ENCODE measurements around the gene FNDC8.
"Not testable (repeated sequence)": the region's sequence is repeated elsewhere in the genome, so short reads cannot be mapped to it uniquely, and the experiment has no call there.

The FNDC8 gene

DNA sequence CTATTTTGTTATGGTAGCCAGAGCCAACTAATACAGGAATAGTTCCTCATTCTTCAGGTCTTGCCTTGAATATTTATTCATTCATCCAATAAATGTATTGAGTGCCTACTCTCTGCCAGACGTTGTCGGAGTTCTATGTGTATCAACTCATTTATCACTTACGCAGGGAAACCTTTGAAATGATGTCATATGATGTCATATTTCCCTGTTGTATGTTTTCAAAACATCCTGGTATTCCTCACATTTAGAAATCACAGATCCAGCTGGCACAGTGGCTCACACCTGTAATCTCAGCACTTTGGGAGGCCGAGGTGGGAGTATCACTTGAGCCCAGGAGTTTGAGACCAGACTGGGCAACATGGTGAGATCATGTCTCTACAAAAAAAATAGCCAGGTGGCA, 23.4 kb downstream of the FNDC8 start:
- no peak for DNase-seq

DNA sequence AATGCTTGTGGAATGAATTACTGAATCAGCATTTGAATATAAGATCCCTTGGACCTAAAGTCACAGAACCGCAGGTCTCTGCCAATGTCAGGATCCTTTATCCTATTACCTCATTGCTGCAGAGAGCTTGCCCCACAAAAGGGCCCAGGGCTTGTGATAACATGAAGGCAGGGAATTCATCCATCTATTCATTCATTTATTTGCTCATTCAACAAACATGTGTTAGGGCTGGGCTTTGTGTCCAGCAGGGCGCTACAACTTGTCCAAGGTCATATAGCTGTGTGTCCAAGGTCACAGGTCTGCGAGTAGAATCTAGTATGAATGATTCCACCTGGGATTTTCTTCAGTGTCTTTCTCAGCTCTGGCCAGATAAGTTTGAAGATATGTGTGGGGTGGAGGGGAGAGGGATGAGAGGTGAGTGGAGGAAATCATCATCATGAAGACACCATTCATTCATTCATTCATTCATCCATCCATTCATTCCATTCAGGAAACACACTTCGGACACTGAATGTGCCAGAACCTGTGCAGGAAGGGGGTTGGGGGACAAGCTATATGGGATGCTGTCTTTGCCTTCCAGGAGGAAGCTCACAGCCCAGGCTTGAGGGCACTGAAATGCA, 24.9 kb downstream of the FNDC8 start:
- DNase-seq = no peak

- no peak for DNase-seq
Measured at GRCh38 chr17:35147375-35147905, 26.0 kb downstream of the FNDC8 start, which contains the start of gene UNC45B. Gene UNC45B, plus strand, starts transcription at chr17:35147817. Its CDS starts 447 bp downstream, at chr17:35148264.

DNA sequence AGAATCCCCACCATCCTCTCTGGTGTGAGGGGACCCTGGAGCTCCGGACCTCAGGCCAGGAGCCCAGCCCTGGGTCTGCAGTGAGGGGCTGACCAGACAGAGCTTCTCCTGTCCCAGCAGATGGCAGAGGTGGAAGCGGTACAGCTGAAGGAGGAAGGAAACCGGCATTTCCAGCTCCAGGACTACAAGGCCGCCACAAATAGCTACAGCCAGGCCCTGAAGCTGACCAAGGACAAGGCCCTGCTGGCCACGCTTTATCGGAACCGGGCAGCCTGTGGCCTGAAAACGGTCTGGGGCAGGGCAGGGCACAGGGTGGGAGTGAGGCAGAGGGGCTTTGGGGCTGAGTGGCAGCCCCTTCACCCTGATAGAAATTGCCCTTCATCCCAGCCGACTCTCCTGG, 26.7 kb downstream of the FNDC8 start:
- no peak for DNase-seq

DNA sequence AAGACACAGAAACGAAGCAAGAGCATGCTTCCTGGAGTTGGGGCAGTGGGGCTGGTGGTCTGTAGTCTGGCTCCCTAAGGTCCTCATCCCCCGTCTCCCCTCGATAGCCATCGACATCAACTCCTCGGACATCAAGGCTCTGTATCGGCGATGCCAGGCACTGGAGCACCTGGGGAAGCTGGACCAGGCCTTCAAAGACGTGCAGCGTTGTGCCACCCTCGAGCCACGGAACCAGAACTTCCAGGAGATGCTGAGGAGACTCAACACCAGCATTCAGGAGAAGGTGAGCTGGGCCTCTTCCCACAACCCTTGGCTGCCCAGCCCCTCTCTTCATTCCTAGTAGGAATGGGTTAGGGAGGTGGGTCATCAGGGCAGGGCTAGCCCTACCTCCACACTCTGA, 28.5 kb downstream of the FNDC8 start:
- no peak for DNase-seq

DNA sequence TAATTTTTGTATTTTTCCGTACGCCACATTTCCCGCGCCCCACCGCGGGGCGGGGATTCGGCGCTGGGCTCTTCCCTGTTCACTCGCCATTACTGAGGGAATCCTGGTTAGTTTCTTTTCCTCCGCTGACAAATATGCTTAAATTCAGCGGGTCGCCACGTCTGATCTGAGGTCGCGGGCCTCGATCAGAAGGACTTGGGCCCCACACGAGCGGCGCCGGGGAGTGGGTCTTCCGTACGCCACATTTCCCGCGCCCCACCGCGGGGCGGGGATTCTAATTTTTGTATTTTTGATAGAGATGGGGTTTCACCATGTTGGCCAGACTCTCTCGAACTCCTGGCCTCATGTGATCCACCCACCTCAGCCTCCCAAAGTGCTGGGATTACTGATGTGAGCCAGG, 29.7 kb downstream of the FNDC8 start:
- not testable (repeated sequence) for DNase-seq

- DNase-seq = no peak
Measured at GRCh38 chr17:35152421-35153140, 31.2 kb downstream of the FNDC8 start.

- no peak for DNase-seq
Measured at GRCh38 chr17:35154196-35155165, 33.1 kb downstream of the FNDC8 start.

DNA sequence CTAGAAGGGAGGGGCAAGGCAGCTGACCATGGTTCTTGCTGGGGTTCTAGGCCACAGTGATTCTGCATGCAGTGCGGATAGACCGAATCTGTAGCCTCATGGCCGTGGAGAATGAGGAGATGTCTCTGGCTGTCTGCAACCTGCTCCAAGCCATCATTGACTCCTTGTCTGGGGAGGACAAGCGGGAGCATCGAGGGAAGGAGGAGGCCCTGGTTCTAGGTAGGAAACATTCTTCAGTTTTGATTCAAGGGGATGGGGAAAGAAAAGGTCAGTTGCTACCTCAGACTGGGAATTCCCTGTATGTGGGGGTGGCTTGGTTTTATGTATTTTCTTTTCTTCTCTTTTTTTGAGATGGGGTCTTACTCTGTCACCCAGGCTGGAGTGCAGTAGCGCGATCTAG, 33.8 kb downstream of the FNDC8 start:
- no peak for DNase-seq

DNA sequence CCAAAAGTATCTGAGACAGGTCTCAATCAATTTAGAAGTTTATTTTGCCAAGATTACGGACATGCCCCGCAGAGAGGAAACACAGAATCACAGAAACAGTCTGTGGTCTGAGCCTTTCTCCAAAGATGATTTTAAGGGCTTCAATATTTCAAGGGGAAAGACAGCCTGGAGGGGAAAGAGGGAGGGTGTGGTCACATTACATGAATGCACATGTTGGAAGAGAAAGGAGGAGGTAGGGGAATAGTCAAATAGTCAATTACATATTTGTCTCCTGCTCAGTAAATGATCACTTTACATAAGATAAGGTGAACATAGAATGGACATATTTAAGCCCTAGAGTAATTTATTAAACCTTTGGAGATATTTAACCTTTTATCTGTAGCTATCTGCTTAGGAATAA, 38.5 kb downstream of the FNDC8 start:
- DNase-seq = no peak

DNA sequence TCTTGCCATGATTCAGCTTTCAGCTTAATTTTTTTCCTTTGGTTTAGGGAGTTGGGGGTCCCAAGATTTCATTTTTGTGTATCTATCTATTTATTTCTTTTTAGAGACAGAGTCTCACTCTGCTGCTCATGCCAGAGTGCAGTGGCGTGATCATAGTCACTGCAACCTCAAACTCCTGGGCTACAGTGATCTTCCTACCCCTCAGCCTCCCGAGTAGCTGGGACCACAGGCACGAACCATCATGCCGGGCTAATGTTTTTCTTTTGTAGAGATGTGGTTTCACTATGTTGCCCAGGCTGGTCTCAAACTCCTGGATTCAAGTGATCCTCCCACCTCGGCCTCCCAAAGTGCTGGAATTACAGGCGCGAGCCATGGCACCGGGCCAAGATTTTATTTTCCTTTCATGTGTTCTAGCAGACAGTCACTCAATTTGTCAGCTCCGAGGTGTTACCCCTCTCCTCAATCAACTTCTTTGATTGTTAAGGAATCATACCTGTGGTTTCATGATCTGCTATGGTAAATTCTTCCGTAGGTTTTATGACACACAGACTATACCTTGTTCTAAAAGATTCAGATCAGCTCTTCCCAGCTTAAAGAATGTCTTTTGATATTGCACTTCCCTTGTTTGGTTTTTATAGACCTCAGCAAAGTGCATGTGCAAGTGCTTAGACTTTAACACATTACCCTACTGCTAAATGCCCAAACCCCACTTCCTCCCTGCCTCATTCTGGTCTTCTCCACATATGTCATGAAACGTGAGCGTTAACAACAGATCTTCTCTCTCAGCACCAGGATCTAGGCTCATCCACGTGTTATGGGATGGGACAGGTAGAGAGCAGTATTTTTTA, 39.2 kb downstream of the FNDC8 start:
- peak; percentile 24 for DNase-seq

DNA sequence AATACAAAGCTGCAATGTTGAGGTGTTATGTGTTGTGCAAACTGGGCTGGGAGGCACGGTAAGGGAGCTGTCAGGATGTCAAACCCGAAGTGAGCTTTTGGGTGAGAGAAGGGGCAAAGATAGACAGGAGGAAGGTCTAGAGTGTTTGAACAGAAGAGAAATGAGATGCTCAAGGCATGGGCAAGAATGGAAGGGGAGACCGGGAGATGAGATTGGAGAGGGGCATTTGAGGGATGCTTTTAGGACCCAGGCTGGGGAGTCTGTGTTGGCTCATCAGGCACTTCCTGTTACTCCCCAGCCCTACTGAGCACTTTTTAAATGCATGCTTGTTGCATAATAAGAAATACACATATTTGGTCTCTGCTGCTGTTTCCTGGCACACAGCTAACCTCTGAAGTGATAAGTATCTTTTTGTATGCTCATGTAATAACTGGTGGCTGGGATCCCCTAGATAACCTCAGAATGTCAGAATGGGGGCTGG, 39.9 kb downstream of the FNDC8 start:
- DNase-seq = no peak

DNA sequence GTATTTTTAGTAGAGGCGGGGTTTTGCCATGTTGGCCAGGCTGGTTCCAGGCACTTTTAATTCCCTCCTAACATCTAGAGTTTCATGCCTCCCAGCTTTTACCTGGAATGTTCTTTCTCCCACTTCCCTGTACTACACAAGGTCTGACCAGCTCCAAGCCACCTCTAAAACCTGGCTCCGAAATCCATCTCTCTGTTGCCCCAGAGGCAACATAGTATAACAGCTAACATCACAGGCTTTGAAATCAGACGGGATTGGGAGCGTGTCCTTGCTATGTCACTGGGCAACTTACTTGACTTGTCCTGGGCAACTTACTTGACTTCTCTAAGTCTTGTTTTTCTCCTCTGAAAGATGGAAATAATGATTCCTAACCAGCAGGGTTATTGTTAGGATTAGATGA, 41.3 kb downstream of the FNDC8 start:
- no peak for DNase-seq

DNA sequence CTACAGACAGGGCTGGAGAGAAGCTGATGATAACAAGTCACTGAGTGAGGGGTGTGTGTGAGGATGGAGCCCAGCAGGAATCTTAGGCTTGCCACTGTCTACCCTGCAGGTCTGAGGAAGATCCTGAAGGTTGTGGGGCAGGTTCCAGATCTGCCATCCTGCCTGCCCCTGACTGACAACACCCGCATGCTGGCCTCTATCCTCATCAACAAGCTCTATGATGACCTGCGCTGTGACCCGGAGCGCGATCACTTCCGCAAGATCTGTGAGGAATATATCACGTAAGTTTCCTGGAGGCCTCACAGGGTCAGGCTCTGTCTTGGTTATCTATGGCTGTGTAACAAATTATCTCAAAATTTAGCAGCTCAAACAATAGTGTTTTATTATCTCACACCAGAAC, 42.5 kb downstream of the FNDC8 start:
- no peak for DNase-seq

GRCh38 chr17:35164716-35165115, 43.3 kb downstream of the FNDC8 start:
- no peak for DNase-seq

GRCh38 chr17:35166526-35166925, 45.1 kb downstream of the FNDC8 start:
- no peak for DNase-seq

GRCh38 chr17:35167046-35167445, 45.6 kb downstream of the FNDC8 start:
- no peak for DNase-seq

- no peak for DNase-seq
Measured at GRCh38 chr17:35167666-35168065, 46.3 kb downstream of the FNDC8 start.

- no peak for DNase-seq
Measured at GRCh38 chr17:35169835-35170363, 48.5 kb downstream of the FNDC8 start.

- peak; percentile 16 for DNase-seq
Measured at GRCh38 chr17:35170968-35171771, 49.8 kb downstream of the FNDC8 start.

- no peak for DNase-seq
Measured at GRCh38 chr17:35171834-35172233, 50.4 kb downstream of the FNDC8 start.

Data from T-helper 9 cell (primary cell).